M059J (cell line): ENCODE results near the gene TAF11L12. TPM values are rescaled to one million over a fixed set of nuclear protein-coding genes. Genes with fewer than 3 reads are reported as not detected.
"Not testable (repeated sequence)": the region's sequence is repeated elsewhere in the genome, so short reads cannot be mapped to it uniquely, and the experiment has no call there.

Source experiments
- DNase-seq: peaks from one replicate; pipeline ENCODE4 v3.0.0-alpha.2; 2012; ENCODE audit warnings: low read depth
- total RNA-seq: library from RNA; depleted of rRNA; stranded (reverse); fragments of >200 nt; shearing (Covaris generic); gene quantifications from 2 replicates; pipeline ENCODE4 v1.2.3, GENCODE V29; 2014; rRNA removed

The TAF11L12 gene
- not detected in 2 replicates for total RNA-seq

- not testable (repeated sequence) for DNase-seq
Measured at GRCh38 chr5:17610092-17610491, at the start of gene TAF11L12. Gene TAF11L12 (plus strand): TSS chr5:17610392.

- not testable (repeated sequence) for DNase-seq
Measured at GRCh38 chr5:17585658-17586057, 24.5 kb upstream of the TAF11L12 start, which contains the start of gene TAF11L7. Gene TAF11L7 (minus strand): TSS chr5:17585758.

- DNase-seq: not testable (repeated sequence)
Measured at GRCh38 chr5:17590860-17591259, 19.3 kb upstream of the TAF11L12 start, which contains the start of gene TAF11L8. Gene TAF11L8 (minus strand): TSS chr5:17590960.

GRCh38 chr5:17594255-17594654 is 15.9 kb upstream of the TAF11L12 start, which contains the start of gene TAF11L9:
Gene TAF11L9 (minus strand): TSS chr5:17594394.
- DNase-seq: not testable (repeated sequence)

GRCh38 chr5:17597728-17598127 is 12.5 kb upstream of the TAF11L12 start, which contains the start of gene TAF11L10:
Gene TAF11L10 (minus strand): TSS chr5:17597828.
- not testable (repeated sequence) for DNase-seq

GRCh38 chr5:17603880-17604279 is 6.3 kb upstream of the TAF11L12 start, which contains the start of gene TAF11L11:
Gene TAF11L11 (plus strand): TSS chr5:17604183.
- DNase-seq: not testable (repeated sequence)

- no peak for DNase-seq
Measured at GRCh38 chr5:17604951-17605350, 5.2 kb upstream of the TAF11L12 start.

- not testable (repeated sequence) for DNase-seq
Measured at GRCh38 chr5:17607461-17607860, 2.7 kb upstream of the TAF11L12 start.

- no peak for DNase-seq
Measured at GRCh38 chr5:17614872-17615605, 4.8 kb downstream of the TAF11L12 start.

GRCh38 chr5:17619354-17619753 is 9.2 kb downstream of the TAF11L12 start:
- DNase-seq: no peak

- no peak for DNase-seq
Measured at GRCh38 chr5:17620627-17621026, 10.4 kb downstream of the TAF11L12 start.

- no peak for DNase-seq
Measured at GRCh38 chr5:17625686-17626085, 15.5 kb downstream of the TAF11L12 start.

- not testable (repeated sequence) for DNase-seq
Measured at GRCh38 chr5:17631788-17632187, 21.6 kb downstream of the TAF11L12 start, which contains the start of gene TAF11L13. Gene TAF11L13 (plus strand): TSS chr5:17632088.

- no peak for DNase-seq
Measured at GRCh38 chr5:17634160-17634559, 24.0 kb downstream of the TAF11L12 start, which contains the start of gene TAF11L14. Gene TAF11L14 (plus strand): TSS chr5:17634460.

- DNase-seq: not testable (repeated sequence)
Measured at GRCh38 chr5:17649232-17649631, 39.0 kb downstream of the TAF11L12 start.

- DNase-seq: not testable (repeated sequence)
Measured at GRCh38 chr5:17655201-17655759, 45.1 kb downstream of the TAF11L12 start.

GRCh38 chr5:17655921-17656320 is 45.7 kb downstream of the TAF11L12 start:
- no peak for DNase-seq

Other genes starting within 250 kb of the TAF11L12 start
- not detected in 2 replicates for gene TAF11L2, start 112.2 kb upstream of the TAF11L12 start, total RNA-seq
- not detected in 2 replicates for gene TAF11L3, start 92.0 kb upstream of the TAF11L12 start, total RNA-seq
- gene TAF11L4, start 88.6 kb upstream of the TAF11L12 start, total RNA-seq: not detected in 2 replicates
- gene TAF11L5, start 85.2 kb upstream of the TAF11L12 start, total RNA-seq: not detected in 2 replicates
- not detected in 2 replicates for gene TAF11L6, start 81.7 kb upstream of the TAF11L12 start, total RNA-seq
- gene TAF11L7, start 24.6 kb upstream of the TAF11L12 start, total RNA-seq: not detected in 2 replicates
- not detected in 2 replicates for gene TAF11L8, start 19.4 kb upstream of the TAF11L12 start, total RNA-seq
- gene TAF11L9, start 16.0 kb upstream of the TAF11L12 start, total RNA-seq: not detected in 2 replicates
- not detected in 2 replicates for gene TAF11L10, start 12.6 kb upstream of the TAF11L12 start, total RNA-seq
- gene TAF11L11, start 6.2 kb upstream of the TAF11L12 start, total RNA-seq: not detected in 2 replicates
- not detected in 2 replicates for gene TAF11L13, start 21.7 kb downstream of the TAF11L12 start, total RNA-seq
- gene TAF11L14, start 24.1 kb downstream of the TAF11L12 start, total RNA-seq: not detected in 2 replicates